Ectodermal cell (in vitro differentiated cells): ENCODE measurements around the gene TBC1D1.

Experiments
- H3K27ac ChIP-seq: 2 replicates; pipeline ENCODE4 v1.7.0; 2013; ENCODE audit warnings: mild to moderate bottlenecking, low read depth, low read length; ENCODE audit not compliant: insufficient read depth, poor library complexity, severe bottlenecking
- H3K27me3 ChIP-seq: 2 replicates; pipeline ENCODE4 v1.7.0; 2013; ENCODE audit warnings: mild to moderate bottlenecking, low read length; ENCODE audit not compliant: insufficient read depth, control insufficient read depth, poor library complexity, severe bottlenecking
- H3K36me3 ChIP-seq: one replicate; pipeline ENCODE4 v1.7.0; 2013; ENCODE audit warnings: low read length; ENCODE audit not compliant: control insufficient read depth, insufficient read depth
- H3K4me1 ChIP-seq: one replicate; pipeline ENCODE4 v1.7.0; 2013; ENCODE audit warnings: low read length; ENCODE audit not compliant: control insufficient read depth, insufficient read depth
- H3K4me3 ChIP-seq: 2 replicates; pipeline ENCODE4 v1.7.0; 2013; ENCODE audit warnings: low read depth, low read length, control low read depth; ENCODE audit not compliant: insufficient read depth
- H3K9me3 ChIP-seq: 2 replicates; pipeline ENCODE4 v1.7.0; 2013; ENCODE audit warnings: mild to moderate bottlenecking, low read length, moderate library complexity; ENCODE audit not compliant: control insufficient read depth
- WGBS, 2 experiments: methylation state at CpG; one replicate each; pipeline ENCODE4 v1.1.7; 2013; ENCODE audit warnings: missing lambda C conversion rate in 2 of 2; 5-methylcytosine and 5-hydroxymethylcytosine counted together

Gene TBC1D1

DNA sequence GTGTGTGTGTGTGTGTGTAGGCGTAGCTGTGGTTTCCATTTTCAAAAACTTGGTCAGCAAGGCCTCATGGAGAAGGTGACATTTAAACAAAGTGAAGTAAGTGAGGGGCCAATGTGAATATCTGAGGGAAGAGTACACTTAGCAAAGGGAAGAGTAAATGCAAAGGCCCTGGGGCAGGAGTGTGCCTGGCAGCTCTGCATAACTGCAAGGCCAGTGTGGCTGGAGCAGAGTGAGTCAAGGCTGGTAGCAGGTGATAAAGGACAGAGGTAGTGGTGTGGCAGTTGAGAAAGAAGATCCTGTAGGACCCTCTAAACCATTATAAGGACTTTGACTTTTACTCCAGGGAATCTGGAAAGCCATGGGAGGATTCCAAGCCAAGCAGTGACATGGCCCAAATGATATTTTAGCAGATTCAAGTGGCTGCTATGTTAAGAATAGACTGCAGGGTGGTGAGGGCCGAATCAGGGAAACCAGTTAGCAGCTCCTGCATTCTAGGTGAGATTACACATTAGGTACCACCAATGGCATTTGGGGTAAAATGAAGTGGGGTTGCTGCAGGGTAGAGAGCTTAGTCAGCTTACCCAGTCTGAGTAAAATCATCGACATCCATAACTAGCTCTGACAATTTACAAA is 5.9 kb upstream of the TBC1D1 start:
- Histone ChIP-seq H3K27me3 (peaks cover 36% of the 10 kb centered on the region), H3K4me1 (no peaks in the 10 kb centered on the region), H3K4me3 (no peak overlapping the region), H3K36me3 (no peaks in the 10 kb centered on the region), H3K27ac (no peak overlapping the region), H3K9me3 (no peaks in the 10 kb centered on the region)
- 78 to 84% methylated on average over 3 of the region's 3 CpGs for WGBS, 2 experiments

DNA sequence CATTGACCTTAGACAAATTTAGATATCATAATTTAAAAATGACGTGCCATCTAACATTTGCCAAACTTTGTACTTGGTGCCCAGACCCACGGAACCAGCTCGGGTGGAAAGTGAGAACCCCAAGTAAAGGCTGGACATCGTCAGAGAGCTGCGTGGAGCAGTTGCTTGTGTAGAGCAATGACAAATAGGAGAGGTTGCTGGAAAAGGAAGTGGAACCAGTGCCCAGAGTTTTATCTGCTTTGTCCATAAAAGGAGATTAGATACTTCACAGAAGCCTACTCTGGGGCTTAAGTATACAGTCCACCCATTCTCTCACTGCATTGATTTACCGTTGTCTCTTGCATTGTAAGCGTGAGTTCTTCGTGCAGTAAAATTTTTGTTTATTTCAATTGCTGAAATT is 5.4 kb upstream of the TBC1D1 start:
- H3K36me3 ChIP-seq = no peaks in the 10 kb centered on the region
- no peaks in the 10 kb centered on the region for H3K4me1 ChIP-seq
- H3K27ac ChIP-seq = no peak overlapping the region
- H3K27me3 ChIP-seq = peaks cover 41% of the 10 kb centered on the region
- WGBS, 2 experiments = 91 to 95% methylated on average over 6 to 8 of the region's 8 CpGs
- H3K9me3 ChIP-seq = no peaks in the 10 kb centered on the region
- H3K4me3 ChIP-seq = no peak overlapping the region

DNA sequence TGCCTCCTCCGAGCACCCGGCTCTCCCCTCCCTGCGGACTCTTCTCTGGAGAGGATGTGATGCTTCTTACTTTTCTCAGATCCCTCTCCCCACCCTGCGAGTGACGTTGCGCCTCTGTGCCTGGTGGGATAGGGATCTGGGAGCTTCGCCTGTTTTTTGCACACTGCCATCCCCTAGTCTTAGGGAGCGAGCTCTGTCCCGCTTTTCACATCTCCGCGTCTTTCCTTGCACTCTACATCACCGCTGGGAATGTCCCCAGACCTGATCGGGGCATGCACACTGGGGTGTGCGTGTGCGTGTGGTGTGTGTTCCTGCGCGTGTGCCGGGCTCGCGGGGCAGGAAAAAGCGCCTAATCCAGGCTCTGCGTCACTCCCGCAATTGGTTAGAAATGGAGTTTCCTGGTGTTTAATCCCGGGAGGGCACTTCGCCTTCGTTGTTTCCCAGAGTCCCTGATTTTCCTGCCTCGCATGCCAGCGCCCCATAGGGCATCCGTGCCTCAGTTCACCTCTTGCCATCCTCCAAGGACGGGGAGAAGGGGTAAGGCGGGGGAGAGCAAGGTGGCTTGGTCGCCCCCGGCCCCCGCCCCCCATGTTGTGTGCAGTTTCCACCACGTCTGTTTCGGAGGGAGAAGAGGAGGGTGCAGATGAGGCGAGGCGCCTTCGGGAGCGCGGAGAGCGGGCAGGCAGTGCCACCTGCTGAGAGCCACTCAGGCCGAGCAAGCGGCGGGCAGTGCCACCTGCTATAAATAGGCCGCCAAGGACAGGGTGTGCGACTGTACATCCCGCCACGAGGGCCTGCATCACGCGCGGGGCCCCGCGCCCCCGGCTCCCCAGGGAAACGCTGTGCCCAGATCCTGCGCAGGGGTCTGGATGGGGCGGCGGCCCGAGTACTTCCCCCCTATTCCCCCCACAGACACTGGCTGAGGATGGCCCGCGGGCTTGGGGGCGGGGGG is 759 bp upstream of the TBC1D1 start:
- Histone ChIP-seq H3K4me3 (peak overlapping the region; percentile 44), H3K4me1 (no peaks in the 10 kb centered on the region), H3K27ac (no peak overlapping the region), H3K36me3 (no peaks in the 10 kb centered on the region), H3K27me3 (peaks cover 69% of the 10 kb centered on the region), H3K9me3 (no peaks in the 10 kb centered on the region)
- 6 to 7% methylated on average over 63 of the region's 63 CpGs for WGBS, 2 experiments

DNA sequence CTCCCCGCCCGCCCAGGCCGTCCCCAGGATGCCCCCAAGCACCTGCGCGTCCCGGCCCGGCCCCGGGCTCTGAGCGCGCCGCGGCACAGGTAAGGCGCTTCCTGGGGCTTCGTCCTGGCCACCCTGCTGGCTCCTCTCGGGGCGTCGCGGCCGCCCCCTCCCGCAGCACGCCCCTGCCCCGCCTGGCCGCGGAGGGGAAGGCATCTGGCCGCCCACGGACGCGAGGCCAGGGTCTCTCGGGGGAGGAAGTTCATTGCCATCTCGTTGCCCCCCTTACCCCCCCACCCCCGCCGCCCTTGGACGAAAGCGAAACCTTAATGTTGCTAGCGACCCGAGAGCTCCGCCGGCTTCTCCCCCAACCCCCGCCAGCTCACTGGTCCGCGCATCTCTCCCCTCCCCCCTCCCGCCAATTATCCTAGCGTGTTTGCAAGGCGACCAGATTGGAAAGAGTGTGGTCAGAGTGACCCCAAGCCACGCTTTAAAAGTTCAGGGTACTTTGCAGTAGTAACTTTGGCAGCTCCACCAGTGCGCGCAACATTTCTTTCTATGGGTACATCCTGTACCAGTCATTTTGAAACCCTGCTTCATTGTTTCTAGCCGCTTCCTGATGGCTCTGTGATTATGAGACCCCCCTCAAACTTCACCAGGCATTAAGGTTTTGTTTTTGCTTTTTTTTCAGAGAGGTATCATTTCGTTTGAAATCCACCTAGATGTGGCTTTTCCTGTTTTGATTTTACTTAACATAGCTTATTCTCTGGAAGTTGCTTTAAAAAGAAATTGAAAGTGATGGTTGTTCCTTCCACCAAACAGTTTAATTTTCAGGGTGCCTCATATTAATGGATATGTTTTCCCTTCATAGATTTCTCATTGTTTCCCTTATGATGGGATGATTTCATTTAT is 626 bp downstream of the TBC1D1 start:
- H3K27me3 ChIP-seq = peaks cover 61% of the 10 kb centered on the region
- H3K9me3 ChIP-seq = no peaks in the 10 kb centered on the region
- H3K36me3 ChIP-seq = no peaks in the 10 kb centered on the region
- no peak overlapping the region for H3K27ac ChIP-seq
- no peaks in the 10 kb centered on the region for H3K4me1 ChIP-seq
- peak overlapping the region; percentile 44 for H3K4me3 ChIP-seq
- 2% methylated on average over 45 to 49 of the region's 49 CpGs for WGBS, 2 experiments

DNA sequence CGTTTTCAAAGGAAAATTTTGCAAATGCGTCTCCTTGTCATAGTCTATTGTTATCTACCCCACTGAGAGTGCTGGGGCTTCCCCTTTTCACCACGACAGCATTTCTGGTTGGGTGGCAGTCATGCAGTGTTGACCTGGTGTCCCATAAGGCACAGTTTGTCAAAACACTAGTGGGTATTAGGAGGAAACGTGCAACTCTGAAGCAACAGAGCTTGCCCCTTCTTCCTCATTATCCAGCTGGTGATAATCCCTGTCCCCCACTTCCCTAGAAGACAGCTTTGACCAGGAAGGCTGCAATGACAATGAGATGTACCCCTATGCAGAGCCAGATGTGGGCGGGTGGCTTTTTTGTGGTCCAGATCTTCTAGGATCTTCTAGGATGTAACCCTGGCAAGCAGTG is 1.8 kb downstream of the TBC1D1 start:
- Histone ChIP-seq H3K4me1 (no peaks in the 10 kb centered on the region), H3K36me3 (no peaks in the 10 kb centered on the region), H3K27ac (no peak overlapping the region), H3K9me3 (no peaks in the 10 kb centered on the region), H3K4me3 (no peak overlapping the region), H3K27me3 (peaks cover 57% of the 10 kb centered on the region)
- WGBS, 2 experiments = 86 to 89% methylated on average over 4 to 5 of the region's 5 CpGs

- Histone ChIP-seq H3K27me3 (peaks cover 52% of the 10 kb centered on the region), H3K4me3 (no peak overlapping the region), H3K36me3 (no peaks in the 10 kb centered on the region), H3K4me1 (no peaks in the 10 kb centered on the region), H3K27ac (no peak overlapping the region), H3K9me3 (no peaks in the 10 kb centered on the region)
- WGBS, 2 experiments = 88 to 93% methylated on average over 3 of the region's 3 CpGs
These were observed 2.3 kb downstream of the TBC1D1 start for GRCh38 chr4:37893164-37893563.

DNA sequence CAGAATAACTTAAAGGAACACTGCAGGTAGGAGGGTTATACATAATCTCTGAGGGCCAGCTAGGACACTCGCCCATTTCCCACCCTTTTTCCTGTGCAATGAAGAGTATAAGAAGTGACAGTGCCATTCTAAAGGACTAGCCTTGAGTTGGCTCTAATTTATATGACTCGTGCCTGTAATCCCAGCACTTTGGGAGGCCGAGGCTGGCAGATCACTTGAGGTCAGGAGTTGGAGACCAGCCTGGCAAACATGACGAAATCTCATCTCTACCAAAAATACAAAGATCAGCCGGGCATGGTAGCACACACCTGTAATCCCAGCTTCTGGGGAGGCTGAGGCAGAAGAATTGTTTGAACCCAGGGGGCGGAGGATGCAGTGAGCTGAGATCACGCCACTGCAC is 4.4 kb downstream of the TBC1D1 start:
- Histone ChIP-seq H3K9me3 (no peaks in the 10 kb centered on the region), H3K27me3 (peaks cover 31% of the 10 kb centered on the region), H3K4me3 (no peak overlapping the region), H3K27ac (no peak overlapping the region), H3K36me3 (no peaks in the 10 kb centered on the region), H3K4me1 (no peaks in the 10 kb centered on the region)
- WGBS, 2 experiments = 88 to 92% methylated on average over 6 to 7 of the region's 7 CpGs

GRCh38 chr4:37896206-37896860 is 5.4 kb downstream of the TBC1D1 start:
- Histone ChIP-seq H3K4me1 (no peaks in the 10 kb centered on the region), H3K9me3 (no peaks in the 10 kb centered on the region), H3K27me3 (peaks cover 20% of the 10 kb centered on the region), H3K36me3 (no peaks in the 10 kb centered on the region), H3K27ac (no peak overlapping the region), H3K4me3 (no peak overlapping the region)

- H3K27ac ChIP-seq = no peak overlapping the region
- no peaks in the 10 kb centered on the region for H3K4me1 ChIP-seq
- no peaks in the 10 kb centered on the region for H3K9me3 ChIP-seq
- no peak overlapping the region for H3K4me3 ChIP-seq
- no peaks in the 10 kb centered on the region for H3K27me3 ChIP-seq
- 94 to 97% methylated on average over 7 of the region's 7 CpGs for WGBS, 2 experiments
- H3K36me3 ChIP-seq = no peaks in the 10 kb centered on the region
These were observed 11.3 kb downstream of the TBC1D1 start for GRCh38 chr4:37902212-37902611.
